Esophagus squamous epithelium (tissue), 4 donors: ENCODE results near the gene KCNK18.

ENCODE experiments used
- POLR2A ChIP-seq, 4 donors: fragments of 450-650 bp; IDR thresholded peaks; one replicate each; pipeline ENCODE4 v1.6.1; 2017; ENCODE audit warnings: antibody characterized with exemption in 4 of 4, mild to moderate bottlenecking in 4 of 4, moderate library complexity in 3 of 4
- TF ChIP-seq, protein P1 (sequence below), 6 experiments: fragments of 450-650 bp in 4 of 6; fragments of 200-600 bp in 2 of 6; sonication (generic) in 2 of 6; IDR thresholded peaks; one replicate each; pipeline ENCODE4 v1.5.1; 2016 to 2019; ENCODE audit warnings: antibody characterized with exemption in 6 of 6, mild to moderate bottlenecking in 4 of 6, moderate library complexity in 4 of 6

DNA sequence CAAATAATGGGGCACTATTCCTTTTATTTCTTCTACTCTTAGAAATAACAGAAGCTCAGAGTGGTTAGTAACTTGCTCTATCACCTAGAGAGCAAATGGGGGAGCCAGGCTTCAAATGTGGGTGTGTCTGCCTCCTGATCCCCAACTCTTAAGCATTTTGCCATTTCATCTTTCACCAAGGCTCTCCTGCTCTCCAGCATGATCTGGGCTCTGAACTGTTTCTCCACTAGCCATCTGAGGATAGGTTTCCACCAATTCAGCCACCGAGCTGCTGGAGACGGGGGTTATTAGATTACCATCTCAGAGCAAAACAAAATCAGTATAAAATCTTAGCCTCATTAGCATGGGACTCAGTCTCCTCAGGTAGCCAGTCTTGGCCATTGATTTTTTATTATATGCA is 39.0 kb upstream of the KCNK18 start:
- TF ChIP-seq, protein P1, sequence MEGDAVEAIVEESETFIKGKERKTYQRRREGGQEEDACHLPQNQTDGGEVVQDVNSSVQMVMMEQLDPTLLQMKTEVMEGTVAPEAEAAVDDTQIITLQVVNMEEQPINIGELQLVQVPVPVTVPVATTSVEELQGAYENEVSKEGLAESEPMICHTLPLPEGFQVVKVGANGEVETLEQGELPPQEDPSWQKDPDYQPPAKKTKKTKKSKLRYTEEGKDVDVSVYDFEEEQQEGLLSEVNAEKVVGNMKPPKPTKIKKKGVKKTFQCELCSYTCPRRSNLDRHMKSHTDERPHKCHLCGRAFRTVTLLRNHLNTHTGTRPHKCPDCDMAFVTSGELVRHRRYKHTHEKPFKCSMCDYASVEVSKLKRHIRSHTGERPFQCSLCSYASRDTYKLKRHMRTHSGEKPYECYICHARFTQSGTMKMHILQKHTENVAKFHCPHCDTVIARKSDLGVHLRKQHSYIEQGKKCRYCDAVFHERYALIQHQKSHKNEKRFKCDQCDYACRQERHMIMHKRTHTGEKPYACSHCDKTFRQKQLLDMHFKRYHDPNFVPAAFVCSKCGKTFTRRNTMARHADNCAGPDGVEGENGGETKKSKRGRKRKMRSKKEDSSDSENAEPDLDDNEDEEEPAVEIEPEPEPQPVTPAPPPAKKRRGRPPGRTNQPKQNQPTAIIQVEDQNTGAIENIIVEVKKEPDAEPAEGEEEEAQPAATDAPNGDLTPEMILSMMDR (IDR thresholded peaks at IDR 0.05), result no peak
- no peak for TF ChIP-seq POLR2A (IDR thresholded peaks at IDR 0.05)
